ENCODE measurements around the gene CNKSR3.

Gene CNKSR3

DNA sequence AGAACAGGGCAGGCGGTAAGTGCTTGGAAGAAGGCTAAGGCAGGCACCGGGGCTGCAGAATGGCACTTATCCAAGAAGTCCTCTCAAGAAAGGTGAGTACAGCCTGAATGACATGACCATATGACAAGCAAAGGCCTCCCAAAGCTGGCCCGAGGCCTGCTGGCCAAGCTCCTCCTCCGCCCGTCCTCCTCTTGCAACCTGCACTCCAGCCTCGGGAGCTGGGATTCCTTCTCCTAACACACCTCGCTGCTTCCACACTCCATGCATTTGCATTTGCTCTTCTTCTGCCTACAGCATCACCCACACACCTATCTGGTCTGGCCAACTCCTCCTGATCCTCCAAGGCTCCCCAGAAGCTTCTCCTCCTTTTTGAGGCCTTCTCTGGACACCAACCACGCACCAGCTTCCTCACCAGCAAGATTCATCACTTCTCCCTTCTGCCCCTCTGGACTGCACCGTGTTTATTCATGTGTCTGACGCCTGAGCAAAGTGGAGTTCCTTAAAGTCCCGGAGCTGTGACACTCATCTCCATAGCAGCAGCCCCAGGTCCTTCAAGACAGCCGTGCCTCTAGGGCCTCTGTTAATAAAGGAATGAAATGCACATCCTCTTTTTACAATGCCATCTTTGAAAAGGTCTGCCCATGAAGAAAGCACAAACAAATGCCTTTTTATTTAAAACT is 32.3 kb downstream of the CNKSR3 start:
- no peak for DNase-seq

DNA sequence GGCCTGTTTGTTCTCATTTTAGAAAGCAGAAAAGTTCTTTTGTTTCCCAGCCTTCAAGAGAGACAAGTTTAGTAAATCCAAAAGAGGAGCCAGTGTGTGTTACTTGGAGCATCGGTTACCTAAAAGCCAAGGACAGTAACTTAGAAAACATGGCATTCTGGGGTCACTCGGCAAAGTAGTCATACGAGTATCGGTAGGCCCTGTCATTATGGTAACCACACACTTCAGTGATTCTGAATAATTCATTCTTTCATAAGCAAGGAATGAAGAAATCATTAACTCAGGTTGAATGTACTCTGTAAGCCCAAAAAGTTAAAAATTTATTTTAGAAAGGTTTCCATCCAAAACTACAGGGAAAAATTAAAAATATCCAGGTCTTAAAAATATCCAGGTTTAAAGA is 34.0 kb downstream of the CNKSR3 start:
- DNase-seq = no peak

DNA sequence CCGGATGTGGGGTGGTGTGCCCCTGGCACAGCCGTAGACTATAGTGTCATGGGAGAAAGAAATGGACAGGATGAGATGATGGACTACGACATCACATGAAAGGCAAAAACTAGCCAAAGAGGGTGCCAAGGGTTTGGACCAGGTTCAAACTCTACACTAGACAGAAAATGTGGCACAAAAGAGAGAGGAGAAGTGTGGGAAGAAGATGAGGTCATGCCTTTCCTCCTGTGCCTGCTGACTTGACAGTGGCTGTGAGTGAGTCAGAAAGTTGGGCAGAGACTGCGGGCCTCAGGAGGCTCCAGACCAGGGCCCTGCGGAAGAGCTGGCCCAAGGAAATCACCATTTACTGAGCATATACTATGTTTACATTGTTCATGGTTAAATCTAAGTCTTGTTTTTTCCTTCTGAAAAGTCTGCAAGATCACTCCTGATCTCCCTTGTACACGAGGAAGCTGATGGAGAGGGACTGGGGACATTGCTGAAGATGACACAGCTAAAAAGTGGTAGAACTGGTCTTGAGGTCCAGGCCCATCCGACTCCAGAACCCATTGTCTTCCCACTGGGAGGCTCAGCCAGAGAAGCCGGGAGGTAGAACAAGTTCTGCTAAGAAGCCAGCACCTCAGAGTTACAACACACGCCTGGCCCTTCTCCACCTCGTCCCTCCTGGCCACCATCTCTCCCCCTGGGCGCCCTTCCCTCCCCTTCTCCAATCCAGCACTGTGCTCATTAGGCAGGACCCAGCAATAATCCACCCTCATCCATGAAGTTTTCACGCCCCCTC is 35.6 kb downstream of the CNKSR3 start:
- no peak for DNase-seq

DNA sequence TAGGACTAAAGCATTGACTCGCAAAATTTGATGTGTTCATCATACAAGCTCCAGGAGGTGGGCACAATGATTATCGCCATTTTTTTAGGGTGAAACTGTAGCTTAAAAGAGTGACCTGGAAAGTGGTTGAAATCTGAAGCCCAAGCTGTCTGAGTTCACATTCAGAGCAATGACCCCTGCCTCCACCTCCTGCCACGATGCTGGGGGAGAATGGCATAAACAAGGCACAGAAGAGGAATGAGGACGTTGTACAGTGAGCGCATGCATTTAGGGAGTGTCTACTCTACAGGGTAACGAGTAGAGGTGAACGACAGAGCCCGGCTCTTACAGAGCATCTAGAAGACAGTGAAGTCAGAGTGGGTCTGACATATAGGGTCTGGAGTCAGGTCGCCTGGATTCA is 37.2 kb downstream of the CNKSR3 start:
- no peak for DNase-seq

DNA sequence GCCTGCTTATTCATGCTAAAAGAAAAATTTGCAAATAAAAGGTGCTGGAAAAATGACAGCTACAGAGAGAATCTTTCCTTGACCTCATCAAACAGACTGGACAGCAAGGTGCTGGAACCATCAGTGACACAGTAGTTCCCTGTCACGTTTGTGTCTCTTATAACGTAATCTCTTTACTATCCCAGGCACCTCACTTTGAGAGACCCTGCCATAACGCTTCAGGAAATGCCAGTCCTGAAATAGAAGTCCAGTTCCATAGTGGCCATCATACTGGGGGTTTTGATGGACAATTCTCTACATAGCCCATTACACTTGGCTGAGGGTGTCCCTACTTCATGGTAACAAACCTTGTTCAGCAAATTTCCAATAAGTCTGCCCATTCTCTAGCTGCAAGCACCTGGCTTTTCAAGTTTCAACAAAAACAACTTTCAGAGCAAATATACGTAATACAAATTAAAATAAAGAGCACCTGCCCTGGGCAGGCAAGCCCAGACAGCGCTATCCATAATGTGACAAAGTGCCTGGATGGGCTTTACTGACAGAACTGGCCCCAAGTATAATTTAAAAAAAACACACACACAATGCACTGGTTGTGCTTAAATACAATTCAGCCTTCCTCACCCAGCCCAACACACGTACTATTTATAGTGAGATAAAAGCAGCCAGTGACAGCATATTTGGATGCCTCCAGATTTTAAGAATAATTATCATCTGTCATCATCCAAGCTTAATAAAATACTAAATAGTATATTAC is 38.7 kb downstream of the CNKSR3 start:
- DNase-seq = no peak

DNA sequence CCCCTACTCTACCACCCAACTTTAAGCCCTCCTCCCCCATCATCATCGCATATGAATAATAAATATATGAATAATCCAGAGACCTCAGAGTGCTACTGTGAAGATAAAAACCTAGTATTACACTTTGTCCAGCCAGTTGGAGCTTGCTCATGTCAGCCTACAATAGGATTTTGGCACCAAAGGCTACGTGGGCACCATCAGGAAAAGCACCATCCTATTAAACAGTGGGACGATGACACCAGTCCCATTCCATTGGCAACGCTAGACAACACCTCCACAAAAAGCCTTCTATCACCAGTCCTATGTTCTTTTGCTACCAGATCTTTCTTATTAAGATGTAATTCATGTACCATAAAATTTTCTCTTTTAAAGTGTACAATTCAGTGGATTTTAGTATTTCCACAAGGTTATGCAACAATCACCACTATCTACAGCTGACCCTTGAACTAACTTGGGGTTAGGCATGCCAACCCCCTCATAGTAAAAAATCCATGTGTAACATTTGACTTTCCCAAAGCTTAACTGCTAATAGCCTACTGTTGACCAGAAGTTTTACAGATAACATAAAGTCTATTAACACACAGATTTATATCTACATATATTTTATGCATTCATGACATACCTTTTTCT is 41.1 kb downstream of the CNKSR3 start:
- no peak for DNase-seq

DNA sequence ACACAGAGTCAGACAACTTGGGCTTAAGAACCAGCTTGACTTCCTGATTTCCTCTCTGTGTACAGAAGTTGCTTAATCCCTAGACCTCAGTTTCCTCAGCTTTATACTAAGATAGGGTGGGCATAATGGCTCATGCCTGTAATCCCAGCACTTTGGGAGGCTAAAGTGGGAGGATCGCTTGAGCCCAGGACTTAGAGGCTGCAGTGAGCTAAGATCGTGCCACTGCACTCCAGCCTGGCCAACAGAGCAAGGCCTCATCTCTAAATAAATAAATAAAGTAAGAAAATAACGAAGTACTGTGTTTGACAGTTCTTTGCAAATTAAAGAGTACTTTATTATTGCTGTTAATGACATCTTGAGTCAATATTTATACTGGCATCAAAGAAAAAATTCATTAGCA is 41.7 kb downstream of the CNKSR3 start:
- no peak for DNase-seq

DNA sequence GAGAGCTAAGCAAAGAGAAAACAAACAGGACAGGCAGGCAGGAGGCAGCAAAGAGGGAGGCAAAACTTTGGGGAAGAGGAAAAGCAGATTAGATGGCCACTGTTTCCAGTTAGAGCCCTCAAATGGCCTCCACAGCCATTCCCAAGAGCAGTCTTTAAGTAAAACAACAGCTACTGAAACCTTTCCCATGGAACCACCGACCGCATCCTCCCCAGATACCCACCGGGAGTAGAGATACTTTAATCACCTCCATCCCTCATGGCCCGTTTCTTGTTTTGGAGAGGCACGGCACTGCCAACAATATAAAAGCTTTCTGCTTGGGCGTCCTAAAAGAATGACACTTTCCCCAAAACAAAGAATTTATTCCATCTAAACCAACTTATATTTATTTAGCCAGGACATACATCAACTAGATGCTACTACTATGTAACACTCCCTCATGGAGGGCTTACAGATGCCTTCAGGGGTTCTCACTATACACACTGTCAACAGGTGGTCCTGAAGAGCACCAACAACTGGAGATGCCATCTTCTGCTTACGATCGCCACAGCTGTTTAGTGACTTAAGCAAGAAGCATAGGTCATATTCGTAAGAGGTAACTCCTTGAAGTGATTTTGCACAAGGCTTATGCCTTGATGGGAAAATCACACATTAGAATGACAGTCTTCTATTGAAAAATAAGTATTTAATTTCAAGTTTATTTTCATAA is 43.4 kb downstream of the CNKSR3 start:
- no peak for DNase-seq

DNA sequence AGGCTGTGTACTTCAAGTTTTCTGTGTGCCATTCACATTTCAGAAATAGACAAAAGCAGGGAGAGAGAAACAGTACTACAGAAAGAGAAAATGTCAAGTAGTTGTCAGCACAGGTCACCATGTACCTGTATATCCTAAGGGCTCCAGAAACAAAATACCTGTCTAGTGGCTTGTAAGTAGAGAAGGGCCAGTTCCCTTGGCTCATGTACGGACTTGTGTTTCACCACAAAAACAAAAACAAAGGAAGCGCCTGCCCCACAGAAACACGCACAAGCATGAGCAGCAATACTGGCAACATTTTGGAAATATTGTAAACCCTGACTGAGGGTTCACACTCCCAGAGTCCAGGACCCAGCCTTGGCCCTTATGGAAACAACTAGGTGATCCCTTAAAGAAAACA is 44.3 kb downstream of the CNKSR3 start:
- DNase-seq = no peak

DNA sequence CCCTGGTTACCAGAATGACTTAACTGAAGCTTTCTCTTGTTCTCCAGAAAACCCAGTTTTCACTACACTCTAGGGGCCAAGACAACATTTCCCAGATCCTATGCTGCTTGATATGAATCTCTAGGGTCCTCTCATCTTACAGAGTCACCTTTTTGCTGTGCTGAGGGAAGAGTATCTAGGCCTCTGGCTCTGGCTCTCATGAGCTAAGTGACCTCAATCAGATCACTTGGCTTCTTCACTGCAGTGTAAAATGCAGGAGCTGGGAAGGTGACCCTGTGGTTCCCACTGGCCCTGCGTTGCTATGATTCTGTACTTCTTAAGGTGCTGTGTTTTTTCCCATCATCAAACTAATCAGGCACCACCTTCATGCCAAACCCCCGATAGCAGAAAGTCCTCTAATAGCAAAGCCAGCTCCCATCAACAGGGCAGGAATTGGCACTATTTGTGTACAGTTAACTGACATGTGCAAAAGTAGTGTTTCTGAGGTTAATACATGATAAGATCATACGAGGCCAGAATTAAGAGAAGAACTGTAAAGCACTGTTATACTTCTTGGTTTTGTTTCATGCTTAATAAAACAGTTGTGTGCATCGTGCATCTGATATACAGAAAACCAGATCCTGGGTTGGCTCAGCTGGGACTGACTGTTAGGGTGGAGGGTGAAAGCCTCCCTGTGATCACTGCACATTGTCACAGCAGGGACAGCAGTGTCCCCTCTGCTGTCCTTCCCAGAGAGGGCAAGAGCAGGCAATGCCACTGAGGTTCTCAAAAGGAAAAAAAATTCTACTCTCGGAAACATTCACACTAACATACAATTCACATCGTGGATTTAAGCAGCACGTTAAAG is 46.7 kb downstream of the CNKSR3 start:
- DNase-seq = no peak

DNA sequence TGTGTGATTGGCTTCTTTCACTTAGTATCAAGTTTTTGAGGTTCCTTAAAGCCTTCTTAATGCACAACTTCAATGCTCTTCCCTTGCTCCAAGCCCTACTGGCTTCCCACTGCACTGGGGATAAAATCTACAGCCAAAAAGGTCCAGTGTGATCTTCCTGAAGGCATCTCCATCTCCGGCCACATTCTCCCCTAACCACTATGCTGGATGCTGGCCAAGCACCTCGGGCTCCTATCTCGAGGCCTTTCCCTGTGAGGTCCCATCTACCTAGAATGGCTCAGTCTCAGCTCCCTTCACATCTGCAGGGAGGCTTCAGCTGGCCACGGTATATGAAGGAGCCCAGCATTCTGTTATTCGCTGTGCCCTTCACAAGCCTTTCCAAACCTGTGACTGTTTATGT is 48.1 kb downstream of the CNKSR3 start:
- DNase-seq = no peak

DNA sequence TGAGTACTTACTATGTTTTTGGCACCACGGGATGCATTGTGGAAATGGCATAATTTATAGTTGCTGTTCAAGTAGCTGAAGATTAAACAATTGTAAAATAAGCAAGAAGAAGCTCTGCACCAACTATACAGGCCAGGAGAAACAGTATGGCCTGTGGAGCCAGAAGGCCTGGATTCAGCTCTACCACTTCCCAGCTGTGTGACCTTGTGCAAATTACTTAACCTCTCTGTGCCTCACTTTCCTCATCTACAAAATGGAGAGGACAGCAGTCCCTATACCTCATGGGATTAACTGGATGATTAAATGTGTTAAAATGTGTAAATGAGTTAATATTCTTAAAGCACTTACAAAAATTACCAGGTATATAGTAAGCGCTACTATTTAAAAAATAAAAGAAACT is 49.1 kb downstream of the CNKSR3 start:
- no peak for DNase-seq

DNA sequence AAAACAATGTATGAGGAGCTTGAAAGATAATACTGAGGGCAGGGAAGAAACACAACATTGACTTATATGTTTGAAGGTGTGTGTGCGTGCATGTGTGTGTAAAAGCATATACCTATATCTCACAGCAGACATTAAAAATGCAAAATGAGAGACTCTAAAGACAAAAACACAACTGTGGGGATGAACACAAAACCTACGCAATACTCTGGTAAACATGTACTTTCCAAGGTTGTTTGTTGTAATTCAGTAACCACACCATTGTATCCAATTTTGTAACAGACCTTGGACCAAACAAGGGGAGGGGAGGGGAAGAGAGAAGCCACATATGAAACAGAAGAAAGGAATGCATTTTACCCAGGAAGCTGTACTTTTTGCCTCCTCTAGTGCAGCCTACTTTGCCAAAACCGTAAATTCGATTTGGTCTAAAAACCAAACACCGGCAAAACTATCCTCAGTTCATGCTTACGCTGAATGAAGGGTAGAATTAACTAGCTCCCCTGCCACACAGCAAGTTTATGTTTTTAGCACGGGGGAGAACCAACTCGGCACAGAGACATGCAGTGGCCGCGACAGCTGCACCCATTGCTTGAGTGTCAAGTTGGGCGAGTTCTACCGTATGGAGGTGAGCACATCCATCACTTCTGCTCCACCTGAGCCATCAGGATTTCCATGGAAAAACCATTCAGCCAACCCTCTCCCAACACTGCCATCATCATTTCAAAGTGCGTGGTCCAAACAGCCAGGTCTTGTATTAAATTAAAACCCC is 50.0 kb downstream of the CNKSR3 start:
- no peak for DNase-seq

DNA sequence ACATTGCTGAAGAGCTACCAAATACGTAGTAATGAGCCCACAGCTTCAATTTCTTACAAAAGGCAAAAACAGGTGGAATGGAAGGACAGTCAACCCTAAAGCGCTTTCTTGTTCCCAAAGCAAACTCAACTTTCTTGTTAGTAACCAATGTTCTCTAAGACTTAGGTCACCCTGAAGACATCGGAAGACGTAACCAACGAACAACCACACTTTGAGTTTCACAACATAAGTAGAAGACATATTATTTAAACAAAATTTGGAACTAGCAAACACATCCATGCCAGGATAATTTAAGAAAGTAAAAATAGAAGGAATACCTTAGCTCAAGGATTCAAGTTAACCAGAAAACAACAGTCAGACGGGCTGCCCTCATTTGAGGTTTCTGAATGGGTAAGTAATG is 51.0 kb downstream of the CNKSR3 start:
- DNase-seq = no peak

DNA sequence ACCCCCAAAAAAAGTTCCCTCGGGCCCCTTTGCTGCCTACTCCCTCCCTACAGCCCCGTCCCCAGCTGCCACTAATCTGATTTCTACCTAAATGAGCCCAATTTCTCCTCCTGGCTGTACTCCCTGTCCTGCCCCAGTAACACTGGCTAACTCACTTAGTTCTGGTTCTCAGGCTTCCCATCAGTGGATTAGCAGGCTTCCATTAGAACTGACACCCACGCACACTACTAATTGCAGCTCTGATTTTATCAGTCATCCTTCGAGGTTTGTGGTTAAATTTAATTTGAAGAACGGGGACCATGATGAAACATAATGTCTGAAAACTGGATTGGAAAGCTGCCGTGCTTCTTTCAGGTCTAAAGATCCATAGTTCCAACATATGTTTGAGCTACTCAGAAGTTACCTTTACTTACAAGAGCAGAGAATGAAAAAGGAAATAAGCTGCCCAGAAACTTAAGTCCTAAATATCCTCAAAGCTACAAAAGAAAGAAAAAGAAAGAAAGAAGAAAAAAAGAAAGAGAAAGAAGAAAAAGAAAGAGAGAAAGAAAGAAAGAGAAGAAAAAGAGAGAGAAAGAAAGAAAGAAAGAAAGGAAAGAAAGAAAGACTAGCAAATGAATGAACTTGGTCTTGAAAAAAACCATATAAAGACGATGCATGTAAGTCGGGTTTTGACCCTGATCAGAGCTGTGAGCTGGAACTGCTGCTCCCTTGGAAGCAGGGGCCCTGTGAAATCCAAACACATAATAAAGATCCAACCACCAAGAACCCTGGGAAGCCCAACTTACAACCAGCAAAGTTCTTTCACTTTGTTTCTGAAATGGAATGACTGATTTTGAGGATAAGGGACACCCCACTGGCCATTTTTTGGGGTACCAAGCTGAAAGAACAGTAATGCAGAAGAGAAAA is 51.7 kb downstream of the CNKSR3 start:
- no peak for DNase-seq

DNA sequence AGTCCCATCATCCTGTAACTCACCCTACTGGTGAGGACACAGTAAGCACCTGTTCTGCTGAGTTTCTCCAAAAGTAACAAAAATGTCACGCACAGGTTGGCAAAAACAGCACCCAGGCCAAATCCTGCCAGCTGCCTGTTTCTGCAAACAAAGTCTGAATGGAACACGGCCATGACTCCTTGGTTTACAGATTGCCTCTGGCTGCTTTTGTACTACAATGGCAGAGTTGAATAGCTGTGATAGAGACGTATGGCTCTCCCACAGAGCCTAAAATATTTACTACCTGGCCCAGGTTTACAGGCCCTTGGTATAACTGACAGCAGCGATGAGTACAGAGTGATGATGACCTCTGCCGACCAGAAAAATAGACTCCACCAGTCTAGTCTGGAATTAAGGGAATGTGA is 52.6 kb downstream of the CNKSR3 start:
- no peak for DNase-seq

DNA sequence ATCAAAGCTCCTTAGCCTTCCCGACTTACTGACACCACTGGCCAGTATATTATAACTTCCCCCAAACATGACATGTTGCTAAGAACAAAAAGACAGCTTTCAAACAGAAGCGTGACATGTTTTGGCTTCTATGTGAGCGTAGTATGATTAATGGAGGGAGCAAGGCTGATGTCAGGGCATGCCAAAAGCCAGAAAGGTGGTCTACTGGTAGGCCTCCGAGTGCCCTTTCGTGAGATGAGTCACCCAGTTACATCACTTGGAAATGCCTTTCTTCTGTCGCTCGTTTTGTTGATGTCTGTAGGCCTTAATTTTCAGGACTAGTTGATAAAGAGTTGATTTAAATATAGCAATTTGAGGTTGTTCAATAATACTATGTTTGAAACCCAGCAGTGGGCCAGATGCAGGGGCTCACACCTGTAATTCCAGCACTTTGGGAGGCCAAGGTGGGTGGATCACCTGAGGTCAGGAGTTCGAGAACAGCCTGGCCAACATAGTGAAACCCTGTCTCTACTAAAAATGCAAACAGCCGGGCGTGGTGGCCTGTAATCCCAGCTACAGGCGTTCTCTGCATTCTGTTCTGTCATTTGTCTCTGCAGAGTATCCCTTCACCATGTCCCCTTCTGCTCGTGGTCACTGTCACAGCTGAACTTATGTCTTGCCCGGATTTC is 53.3 kb downstream of the CNKSR3 start:
- DNase-seq = no peak

DNA sequence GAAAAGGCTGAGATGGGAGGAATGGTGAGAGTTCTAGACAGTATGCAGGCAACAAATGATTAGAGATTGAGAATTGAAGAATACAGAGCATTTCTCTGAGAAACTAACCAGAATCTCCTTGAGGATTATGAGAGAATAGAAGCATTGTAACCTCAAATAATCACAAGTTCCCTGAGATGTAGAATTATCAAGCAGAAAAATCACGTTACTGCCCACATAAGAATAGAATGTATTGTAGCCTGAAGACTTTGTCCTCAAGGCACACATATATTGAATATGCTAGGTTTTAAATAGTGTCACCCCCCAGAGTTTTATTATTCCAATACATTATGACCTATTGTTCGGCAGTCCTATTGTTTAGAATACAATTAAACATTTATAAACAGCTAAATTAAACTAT is 57.2 kb downstream of the CNKSR3 start:
- no peak for DNase-seq

DNA sequence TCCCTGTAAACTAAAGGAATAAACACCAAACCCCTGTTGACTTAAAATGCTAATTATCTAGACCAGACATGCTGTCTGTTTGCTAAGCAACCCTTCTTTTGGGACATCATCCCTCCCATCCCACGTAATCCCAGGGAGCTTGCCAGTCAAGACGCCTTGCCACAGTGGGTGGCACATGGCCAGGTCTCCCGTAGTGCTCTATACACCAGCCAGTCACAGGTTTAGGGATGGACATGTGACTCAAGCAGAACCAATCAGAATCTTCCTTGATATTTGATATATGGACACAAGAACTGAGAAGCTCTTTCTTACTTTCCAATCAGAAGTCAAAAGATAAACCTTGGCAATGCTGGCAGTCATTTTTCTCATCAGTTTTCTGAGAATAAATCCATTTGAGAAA is 60.0 kb downstream of the CNKSR3 start:
- DNase-seq = no peak
